ENCODE results near the gene KREMEN2. TPM values are rescaled to one million over a fixed set of nuclear protein-coding genes. Genes with fewer than 3 reads are reported as not detected.

Gene KREMEN2
- total and polyA plus RNA-seq, 2 of the 4 experiments (the other 2 are of a cell fraction): 0.03 TPM; not detected in 1

DNA sequence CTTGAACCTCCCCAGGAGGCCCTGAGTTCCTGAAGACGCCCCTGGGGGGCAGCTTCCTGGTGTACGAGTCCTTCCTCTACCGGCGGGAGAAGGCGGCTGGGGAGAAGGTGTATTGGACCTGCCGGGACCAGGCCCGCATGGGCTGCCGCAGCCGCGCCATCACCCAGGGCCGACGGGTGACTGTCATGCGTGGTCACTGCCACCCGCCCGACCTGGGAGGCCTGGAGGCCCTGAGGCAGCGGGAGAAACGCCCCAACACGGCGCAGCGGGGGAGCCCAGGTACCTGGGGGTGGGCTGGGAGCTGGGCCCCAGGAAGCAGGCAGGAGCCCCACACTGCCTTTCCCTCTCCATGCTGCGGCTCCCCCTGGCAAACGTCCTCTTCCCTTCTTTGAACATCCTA lies 30.4 kb upstream of the KREMEN2 start:
- 95% methylated on average over 10 of the region's 22 CpGs; no CpG with 5 or more reads in 1 of the 2 experiments for WGBS, 2 experiments (ENCODE audit: extremely low coverage in 2 of 2, insufficient read length in 1 of 2)
- POLR2A ChIA-PET (ENCODE audit: unreplicated experiment): no interaction called here

More for the DNA sequence above, 30.4 kb upstream of the KREMEN2 start:
- H3K9me1 ChIP-seq (ENCODE audit: insufficient read depth, low read length): no peaks in the 10 kb centered on the region
- ATAC-seq (ENCODE audit: low read depth): no peak
- H3K4me3 ChIP-seq (ENCODE audit: insufficient read depth, low read depth, low read length): no peak overlapping the region
- intact Hi-C loops (cut with micrococcal nuclease) (no loop called here), dilution Hi-C loops (cut with HindIII; ENCODE audit: low sequenced_read_pairs, unreplicated experiment) (no loop called here), in situ Hi-C loops (cut with MboI; ENCODE audit: low sequenced_read_pairs) (no loop called here)
- TF ChIP-seq RCOR1 (IDR thresholded peaks at IDR 0.05; ENCODE audit: insufficient replicate concordance, low read length) (no peak), RAD21 (IDR thresholded peaks at IDR 0.05; ENCODE audit: low read length) (no peak), BHLHE40 (IDR thresholded peaks at IDR 0.05; ENCODE audit: low read depth, low read length) (no peak), RFX5 (IDR thresholded peaks at IDR 0.05; ENCODE audit: low read depth, low read length) (no peak), MAZ (IDR thresholded peaks at IDR 0.05; ENCODE audit: borderline replicate concordance, low read depth, low read length) (no peak), ELK1 (IDR thresholded peaks at IDR 0.05; ENCODE audit: borderline replicate concordance, low read depth, low read length) (no peak), SMC3 (IDR thresholded peaks at IDR 0.05; ENCODE audit: low read depth, low read length) (no peak)
- H3K4me1 ChIP-seq (ENCODE audit: control insufficient read depth, insufficient read depth, low read length): no peaks in the 10 kb centered on the region
- CTCF ChIA-PET: no interaction called here
- no peaks in the 10 kb centered on the region for H3K9me3 ChIP-seq (ENCODE audit: control insufficient read depth, insufficient read depth, low read length)
- no peak overlapping the region for H4K5ac ChIP-seq (ENCODE audit: low read depth, low read length)
- H3K14ac ChIP-seq (replicated peaks; ENCODE audit: low read depth, low read length): no peak overlapping the region
- no peak overlapping the region for H2BK15ac ChIP-seq (ENCODE audit: low read depth, low read length)
- peaks cover 63% of the 10 kb centered on the region for H3K36me3 ChIP-seq (ENCODE audit: control insufficient read depth, insufficient read depth, low read length)
- H2BK20ac ChIP-seq (ENCODE audit: low read depth, low read length): no peak overlapping the region
- no peak overlapping the region for H3K56ac ChIP-seq (ENCODE audit: extremely low read depth, insufficient read depth, low read length)
- H2AFZ ChIP-seq (replicated peaks; ENCODE audit: low read length, poor library complexity): no peak overlapping the region
- no peak overlapping the region for H2AK5ac ChIP-seq (ENCODE audit: low read depth, low read length)
- H3K9ac ChIP-seq (ENCODE audit: low read depth, low read length): no peak overlapping the region
- H3K27me3 ChIP-seq (ENCODE audit: control insufficient read depth, insufficient read depth, low read length): no peaks in the 10 kb centered on the region
- no peak for DNase-seq
- H3K4ac ChIP-seq (ENCODE audit: low read depth, low read length): no peak overlapping the region
- H3K4me2 ChIP-seq (ENCODE audit: low read depth, low read length): no peak overlapping the region
- H4K91ac ChIP-seq (ENCODE audit: insufficient read depth, low read depth, low read length): no peak overlapping the region
- H4K20me1 ChIP-seq (ENCODE audit: insufficient read depth, low read length): no peaks in the 10 kb centered on the region; the same call in 1 of the 2 replicates
- BruUV-seq (replicated peaks): no TSS peak
- H2BK120ac ChIP-seq (ENCODE audit: low read depth, low read length): no peak overlapping the region
- no peak overlapping the region for H3K27ac ChIP-seq (ENCODE audit: insufficient read depth, low read length)
- H3K18ac ChIP-seq (ENCODE audit: low read depth, low read length): no peak overlapping the region
- peaks cover 0 to 10% of the 10 kb centered on the region in 2 experiments; a peak in 2 of 4 replicates for H3K79me1 ChIP-seq (ENCODE audit: low read depth in 1 of 2, low read length in 2 of 2)
- H4K8ac ChIP-seq (ENCODE audit: low read depth in 2 of 2, low read length in 2 of 2): no peak overlapping the region
- H2BK5ac ChIP-seq (ENCODE audit: low read depth, low read length, poor library complexity, severe bottlenecking): no peak overlapping the region
- no peak overlapping the region for H3K23ac ChIP-seq (ENCODE audit: low read depth, low read length)
- H2AK9ac ChIP-seq (replicated peaks; ENCODE audit: low read depth, low read length, poor library complexity): no peak overlapping the region
